SK-N-SH (cell line): Measurements from ENCODE around the gene MPST. TPM values are rescaled to one million over a fixed set of nuclear protein-coding genes. Genes with fewer than 3 reads are reported as not detected.

Experiments used
- CTCF ChIA-PET: fragments of 300-600, 350-600 bp; formaldehyde crosslinking; extraction: SDS; loops from one replicate; lab custom pipeline; 2021; lab: Yijun Ruan, JAX
- POLR2A ChIA-PET: fragments of 350-600 bp; sonication (Branson Sonifier 250); formaldehyde crosslinking; extraction: SDS; loops from one replicate; lab custom pipeline; 2020; ENCODE audit warnings: antibody characterized with exemption, inconsistent platforms; lab: Yijun Ruan, JAX
- DNase-seq: peaks from one replicate; pipeline ENCODE4 v3.0.0; 2012
- H2AFZ ChIP-seq: fragments of 200-600 bp; sonication (generic); 2 replicates; pipeline ENCODE4 v1.8.1; 2016; ENCODE audit warnings: antibody characterized with exemption, mild to moderate bottlenecking, low read depth
- H3F3A ChIP-seq: fragments of 200-600 bp; sonication (generic); replicated peaks from 2 replicates; pipeline ENCODE3; 2016; ENCODE audit warnings: antibody characterized with exemption, mild to moderate bottlenecking; ENCODE audit not compliant: insufficient read depth
- H3K27ac ChIP-seq, 2 experiments: fragments of 200-500 bp in 1 of 2; fragments of 200-600 bp in 1 of 2; sonication (Bioruptor generic) in 1 of 2; sonication (generic), shearing (Covaris generic) in 1 of 2; 2 replicates each; pipeline versions ENCODE4 v1.5.1 to v1.6.1; 2014 to 2016; ENCODE audit warnings: low read depth in 2 of 2, inconsistent platforms in 1 of 2, low read length in 1 of 2, mild to moderate bottlenecking in 1 of 2, mixed read lengths in 1 of 2
- H3K27me3 ChIP-seq: fragments of 200-600 bp; sonication (generic), shearing (Covaris generic); 2 replicates; pipeline ENCODE4 v1.6.1; 2016; ENCODE audit warnings: mixed run types; ENCODE audit not compliant: insufficient read depth
- H3K36me3 ChIP-seq, 2 experiments: fragments of 200-500 bp in 1 of 2; fragments of 200-600 bp in 1 of 2; sonication (Bioruptor generic) in 1 of 2; sonication (generic) in 1 of 2; replicated peaks in 1 of 2; 2 replicates each; pipeline versions ENCODE3 to v1.5.1; 2014 to 2016; ENCODE audit warnings: low read length in 1 of 2, mild to moderate bottlenecking in 1 of 2; ENCODE audit not compliant: insufficient read depth in 2 of 2, control insufficient read depth in 1 of 2
- H3K4me1 ChIP-seq, 2 experiments: fragments of 200-500 bp in 1 of 2; fragments of 200-600 bp in 1 of 2; sonication (Bioruptor generic) in 1 of 2; sonication (generic), shearing (Covaris generic) in 1 of 2; 2 replicates each; pipeline versions ENCODE4 v1.5.1 to v1.6.1; 2014 to 2016; ENCODE audit warnings: low read depth in 1 of 2, low read length in 1 of 2, mixed run types in 1 of 2; ENCODE audit not compliant: insufficient read depth in 2 of 2, control insufficient read depth in 1 of 2
- H3K4me2 ChIP-seq: fragments of 200-600 bp; sonication (generic), shearing (Covaris generic); 2 replicates; pipeline ENCODE4 v1.6.1; 2017; ENCODE audit warnings: mixed run types
- H3K4me3 ChIP-seq, 2 experiments: fragments of 200-500 bp in 1 of 2; fragments of 200-600 bp in 1 of 2; sonication (Bioruptor generic) in 1 of 2; sonication (generic), shearing (Covaris generic) in 1 of 2; 2 replicates each; pipeline versions ENCODE4 v1.5.1 to v1.8.1; 2014 to 2016; ENCODE audit warnings: low read depth in 2 of 2, inconsistent platforms in 1 of 2, low read length in 1 of 2, mild to moderate bottlenecking in 1 of 2, mixed read lengths in 1 of 2, moderate library complexity in 1 of 2
- H3K79me2 ChIP-seq: fragments of 200-600 bp; sonication (generic); 2 replicates; pipeline ENCODE4 v1.8.1; 2017; ENCODE audit warnings: mild to moderate bottlenecking; ENCODE audit not compliant: insufficient read depth
- H3K9ac ChIP-seq: fragments of 200-600 bp; sonication (generic); 2 replicates; pipeline ENCODE4 v1.6.1; 2017; ENCODE audit warnings: mixed run types
- H3K9me2 ChIP-seq: fragments of 200-600 bp; sonication (generic); 2 replicates; pipeline ENCODE4 v1.6.1; 2017; ENCODE audit warnings: mixed run types
- H3K9me3 ChIP-seq: fragments of 200-600 bp; sonication (generic); 2 replicates; pipeline ENCODE4 v1.6.1; 2017; ENCODE audit warnings: mixed run types, mild to moderate bottlenecking, moderate library complexity
- H4K20me1 ChIP-seq: fragments of 200-600 bp; sonication (generic); 2 replicates; pipeline ENCODE4 v1.6.1; 2017; ENCODE audit warnings: mild to moderate bottlenecking, mixed run types; ENCODE audit not compliant: insufficient read depth
- ELF1 ChIP-seq: IDR thresholded peaks from 2 replicates; pipeline ENCODE4 v1.4.0; 2012
- EZH2phosphoT487 ChIP-seq: fragments of 200-600 bp; sonication (generic); IDR thresholded peaks from 2 replicates; pipeline ENCODE4 v1.6.1; 2017; ENCODE audit warnings: low read depth, mixed run types, mild to moderate bottlenecking, antibody characterized with exemption, moderate library complexity, borderline replicate concordance
- FOSL2 ChIP-seq: IDR thresholded peaks from 2 replicates; pipeline ENCODE4 v1.4.0; 2012; ENCODE audit warnings: low read depth, mild to moderate bottlenecking, moderate library complexity, borderline replicate concordance
- FOXM1 ChIP-seq: IDR thresholded peaks from 2 replicates; pipeline ENCODE4 v1.4.0; 2012; ENCODE audit warnings: low read depth, mild to moderate bottlenecking
- MEF2A ChIP-seq: IDR thresholded peaks from 2 replicates; pipeline ENCODE4 v1.4.0; 2012; ENCODE audit warnings: low read depth, borderline replicate concordance
- MXI1 ChIP-seq: IDR thresholded peaks from 2 replicates; pipeline ENCODE4 v1.6.1; 2012; ENCODE audit warnings: mild to moderate bottlenecking, low read depth, low read length, improper control_type of control experiment
- NRF1 ChIP-seq: IDR thresholded peaks from 2 replicates; pipeline ENCODE4 v1.6.1; 2012; ENCODE audit warnings: low read depth, mild to moderate bottlenecking, low read length
- POLR2AphosphoS5 ChIP-seq: IDR thresholded peaks from 2 replicates; pipeline ENCODE4 v1.6.1; 2012; ENCODE audit warnings: low read depth, low read length
- RAD21 ChIP-seq: IDR thresholded peaks from 2 replicates; pipeline ENCODE4 v1.6.1; 2012; ENCODE audit warnings: mild to moderate bottlenecking, low read length
- RCOR1 ChIP-seq: fragments of 150-350 bp; IDR thresholded peaks from 2 replicates; pipeline ENCODE4 v1.6.1; 2017; ENCODE audit warnings: antibody characterized with exemption, low read length
- RFX5 ChIP-seq: IDR thresholded peaks from 2 replicates; pipeline ENCODE4 v1.6.1; 2012; ENCODE audit warnings: mild to moderate bottlenecking, improper control_type of control experiment, low read length
- RXRA ChIP-seq: IDR thresholded peaks from 2 replicates; pipeline ENCODE4 v1.4.0; 2012; ENCODE audit warnings: low read depth, mild to moderate bottlenecking, borderline replicate concordance
- SIN3A ChIP-seq: IDR thresholded peaks from 2 replicates; pipeline ENCODE4 v1.6.1; 2012; ENCODE audit warnings: low read depth, mild to moderate bottlenecking, low read length, moderate library complexity, borderline replicate concordance
- TEAD4 ChIP-seq: IDR thresholded peaks from 2 replicates; pipeline ENCODE4 v1.4.0; 2012; ENCODE audit warnings: mild to moderate bottlenecking, borderline replicate concordance; ENCODE audit not compliant: insufficient read depth
- YY1 ChIP-seq: IDR thresholded peaks from 2 replicates; pipeline ENCODE4 v1.4.0; 2012; ENCODE audit warnings: low read depth, mild to moderate bottlenecking
- ZBTB33 ChIP-seq: IDR thresholded peaks from 2 replicates; pipeline ENCODE4 v1.4.0; 2012; ENCODE audit warnings: low read depth, borderline replicate concordance
- WGBS: methylation state at CpG from one replicate; pipeline ENCODE4 v1.1.6; 2017; ENCODE audit warnings: low lambda C conversion rate; 5-methylcytosine and 5-hydroxymethylcytosine counted together
- polyA plus RNA-seq, 3 experiments: library from polyadenylated mRNA; depleted of rRNA; stranded (reverse); fragments of >200 nt; gene quantifications; 2 replicates each; pipeline ENCODE4 v1.2.3, GENCODE V29; 2012
- TF ChIP-seq, protein P1 (sequence below): fragments of 150-350 bp; IDR thresholded peaks from 2 replicates; pipeline ENCODE4 v1.6.1; 2017; ENCODE audit warnings: antibody characterized with exemption, low read length, low read depth, borderline replicate concordance
- TF ChIP-seq, protein P2 (sequence below): IDR thresholded peaks from 2 replicates; pipeline ENCODE4; 2012
- TF ChIP-seq, protein P3 (sequence below): fragments of 200-600 bp; sonication (generic); IDR thresholded peaks from 2 replicates; pipeline ENCODE4 v1.6.1; 2017; ENCODE audit warnings: antibody characterized with exemption, mild to moderate bottlenecking, moderate library complexity

The MPST gene
- polyA plus RNA-seq, 1 of the 3 experiments (the other 2 are of a cell fraction) = 60.4 TPM

GRCh38 chr22:37012956-37013355 is 6.6 kb upstream of the MPST start:
- POLR2A ChIA-PET = no interaction called here
- Histone ChIP-seq H4K20me1 (no peaks in the 10 kb centered on the region), H3K4me3 (no peak overlapping the region), H3K36me3 (peaks cover 3 to 7% of the 10 kb centered on the region in 2 experiments), H3K27ac (no peak overlapping the region), H3K9ac (no peak overlapping the region), H3K9me2 (no peaks in the 10 kb centered on the region), H3K9me3 (no peaks in the 10 kb centered on the region), H2AFZ (no peak overlapping the region), H3K79me2 (no peaks in the 10 kb centered on the region; the same call in 1 of the 2 replicates), H3K4me2 (no peak overlapping the region), H3K4me1 (peaks cover 0 to 9% of the 10 kb centered on the region in 2 experiments; a peak in 1 of 4 replicates), H3K27me3 (no peaks in the 10 kb centered on the region), H3F3A (no peaks in the 10 kb centered on the region)
- 81% methylated on average over 10 of the region's 10 CpGs for WGBS
- no peak for DNase-seq
- CTCF ChIA-PET = interaction anchor here (1.5 kb wide), 1 partner anchor 9 kb away, joined by 7 read pairs; no protein-coding TSS in a partner anchor
- TF ChIP-seq FOSL2 (no peak), POLR2AphosphoS5 (no peak), YY1 (no peak), NRF1 (no peak), EZH2phosphoT487 (no peak), RXRA (no peak), RFX5 (no peak), ELF1 (no peak), TEAD4 (no peak), RCOR1 (no peak), MXI1 (no peak), FOXM1 (no peak)
- TF ChIP-seq, protein P1, sequence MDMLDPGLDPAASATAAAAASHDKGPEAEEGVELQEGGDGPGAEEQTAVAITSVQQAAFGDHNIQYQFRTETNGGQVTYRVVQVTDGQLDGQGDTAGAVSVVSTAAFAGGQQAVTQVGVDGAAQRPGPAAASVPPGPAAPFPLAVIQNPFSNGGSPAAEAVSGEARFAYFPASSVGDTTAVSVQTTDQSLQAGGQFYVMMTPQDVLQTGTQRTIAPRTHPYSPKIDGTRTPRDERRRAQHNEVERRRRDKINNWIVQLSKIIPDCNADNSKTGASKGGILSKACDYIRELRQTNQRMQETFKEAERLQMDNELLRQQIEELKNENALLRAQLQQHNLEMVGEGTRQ = no peak

- H3K4me2 ChIP-seq = no peak overlapping the region
- H3K27ac ChIP-seq = no peak overlapping the region
- H3F3A ChIP-seq = no peaks in the 10 kb centered on the region
- no peak for DNase-seq
- no peak overlapping the region for H2AFZ ChIP-seq
- WGBS = 87% methylated on average over 3 of the region's 4 CpGs
- no peaks in the 10 kb centered on the region for H3K27me3 ChIP-seq
- peaks cover 7% of the 10 kb centered on the region; the same call in 1 of the 2 replicates for H3K79me2 ChIP-seq
- H3K4me1 ChIP-seq = peaks cover 6 to 16% of the 10 kb centered on the region in 2 experiments; a peak in 1 of 4 replicates
- no peak for TF ChIP-seq RCOR1
- TF ChIP-seq SIN3A = no peak
- no peak for TF ChIP-seq YY1
- TF ChIP-seq POLR2AphosphoS5 = no peak
- TF ChIP-seq TEAD4 = no peak
- no peak for TF ChIP-seq RAD21
- TF ChIP-seq, protein P2, sequence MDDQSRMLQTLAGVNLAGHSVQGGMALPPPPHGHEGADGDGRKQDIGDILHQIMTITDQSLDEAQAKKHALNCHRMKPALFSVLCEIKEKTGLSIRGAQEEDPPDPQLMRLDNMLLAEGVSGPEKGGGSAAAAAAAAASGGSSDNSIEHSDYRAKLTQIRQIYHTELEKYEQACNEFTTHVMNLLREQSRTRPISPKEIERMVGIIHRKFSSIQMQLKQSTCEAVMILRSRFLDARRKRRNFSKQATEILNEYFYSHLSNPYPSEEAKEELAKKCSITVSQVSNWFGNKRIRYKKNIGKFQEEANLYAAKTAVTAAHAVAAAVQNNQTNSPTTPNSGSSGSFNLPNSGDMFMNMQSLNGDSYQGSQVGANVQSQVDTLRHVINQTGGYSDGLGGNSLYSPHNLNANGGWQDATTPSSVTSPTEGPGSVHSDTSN = no peak
- no peak for TF ChIP-seq ZBTB33
- no peak for TF ChIP-seq FOSL2
- TF ChIP-seq, protein P3, sequence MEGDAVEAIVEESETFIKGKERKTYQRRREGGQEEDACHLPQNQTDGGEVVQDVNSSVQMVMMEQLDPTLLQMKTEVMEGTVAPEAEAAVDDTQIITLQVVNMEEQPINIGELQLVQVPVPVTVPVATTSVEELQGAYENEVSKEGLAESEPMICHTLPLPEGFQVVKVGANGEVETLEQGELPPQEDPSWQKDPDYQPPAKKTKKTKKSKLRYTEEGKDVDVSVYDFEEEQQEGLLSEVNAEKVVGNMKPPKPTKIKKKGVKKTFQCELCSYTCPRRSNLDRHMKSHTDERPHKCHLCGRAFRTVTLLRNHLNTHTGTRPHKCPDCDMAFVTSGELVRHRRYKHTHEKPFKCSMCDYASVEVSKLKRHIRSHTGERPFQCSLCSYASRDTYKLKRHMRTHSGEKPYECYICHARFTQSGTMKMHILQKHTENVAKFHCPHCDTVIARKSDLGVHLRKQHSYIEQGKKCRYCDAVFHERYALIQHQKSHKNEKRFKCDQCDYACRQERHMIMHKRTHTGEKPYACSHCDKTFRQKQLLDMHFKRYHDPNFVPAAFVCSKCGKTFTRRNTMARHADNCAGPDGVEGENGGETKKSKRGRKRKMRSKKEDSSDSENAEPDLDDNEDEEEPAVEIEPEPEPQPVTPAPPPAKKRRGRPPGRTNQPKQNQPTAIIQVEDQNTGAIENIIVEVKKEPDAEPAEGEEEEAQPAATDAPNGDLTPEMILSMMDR = no peak
- TF ChIP-seq RFX5 = no peak
- TF ChIP-seq MEF2A = no peak
- no peak overlapping the region for H3K9ac ChIP-seq
- H3K4me3 ChIP-seq = no peak overlapping the region
- peaks cover 3 to 7% of the 10 kb centered on the region in 2 experiments for H3K36me3 ChIP-seq
- H4K20me1 ChIP-seq = no peaks in the 10 kb centered on the region
- H3K9me2 ChIP-seq = no peaks in the 10 kb centered on the region
- ChIA-PET POLR2A (no interaction called here), CTCF (interaction anchor here (1.5 kb wide), 1 partner anchor 11 kb away, joined by 6 read pairs; no protein-coding TSS in a partner anchor)
- H3K9me3 ChIP-seq = no peaks in the 10 kb centered on the region
Measured at GRCh38 chr22:37014415-37014806, 5.1 kb upstream of the MPST start.
